Measurements from ENCODE around the gene MUTYH. TPM values are rescaled to one million over a fixed set of nuclear protein-coding genes. Genes with fewer than 3 reads are reported as not detected.

The MUTYH gene
- total and polyA plus RNA-seq, 2 of the 8 experiments (the other 6 are each of a cell fraction or from before 2014, with no cell fraction given): 51.9 to 65.7 TPM

DNA sequence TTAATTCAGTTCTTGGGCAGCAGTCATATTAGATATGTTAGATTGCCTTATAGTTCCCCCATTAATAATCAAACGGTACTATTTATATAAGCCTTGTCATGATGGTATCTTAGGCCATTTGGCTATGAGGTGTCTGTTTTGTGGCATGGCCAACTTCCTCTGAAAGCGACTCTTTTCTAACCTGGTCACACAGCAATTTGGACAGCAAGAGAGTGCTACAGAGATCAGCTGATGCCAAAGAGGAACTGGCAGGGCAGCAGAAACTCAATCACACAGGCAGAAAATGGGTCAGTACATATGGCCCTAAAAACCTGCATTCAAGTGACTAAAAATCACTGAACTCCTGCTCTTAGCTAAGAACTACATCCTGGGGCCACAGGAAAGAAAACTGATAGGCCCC, 13.4 kb upstream of the MUTYH start:
- no peak overlapping the region for H4K8ac ChIP-seq (ENCODE audit: extremely low read depth, insufficient read depth, low read length)
- no peak overlapping the region for H4K91ac ChIP-seq (replicated peaks; ENCODE audit: insufficient read length, low read length)
- no peak overlapping the region for H2BK12ac ChIP-seq (ENCODE audit: low read depth, low read length)
- H2AK5ac ChIP-seq (ENCODE audit: low read depth, low read length): no peak overlapping the region
- H3K9me3 ChIP-seq (ENCODE audit: insufficient read depth in 2 of 2, low read depth in 1 of 2, low read length in 1 of 2): no peaks in the 10 kb centered on the region
- no peak overlapping the region for H3K4ac ChIP-seq (replicated peaks; ENCODE audit: insufficient read length, low read depth, low read length)
- H3K36me3 ChIP-seq (ENCODE audit: control insufficient read depth in 2 of 4, insufficient read depth in 4 of 4, low read length in 3 of 4): no peaks in the 10 kb centered on the region
- WGBS, 2 experiments (ENCODE audit: extremely low coverage in 1 of 2, insufficient coverage in 1 of 2, insufficient read length in 1 of 2, insufficient replicate concordance in 2 of 2, low coverage in 1 of 2, low lambda C conversion rate in 2 of 2, missing lambda C conversion rate in 1 of 2): 88% methylated on average over 2 of the region's 2 CpGs; no CpG with 5 or more reads in 1 of the 2 experiments
- no peak overlapping the region for H2BK5ac ChIP-seq (ENCODE audit: low read depth, low read length)
- FAIRE-seq (no peak), DNase-seq (ENCODE audit: low read depth in 1 of 2, low spot score in 2 of 2) (no peak)
- POLR2A ChIA-PET (ENCODE audit: partially characterized antibody): interaction anchor here (1.3 to 21.4 kb wide), 3 partner anchors 10 to 49 kb away, joined by 3 to 472 read pairs (median 162); partner anchors contain the start of genes HPDL, MUTYH and TOE1
- H4K20me1 ChIP-seq (replicated peaks in 1 of 2; ENCODE audit: control insufficient read depth in 1 of 2, insufficient read depth in 2 of 2, low read length in 2 of 2): peaks cover 0 to 2% of the 10 kb centered on the region in 2 experiments
- no peak overlapping the region for H3K4me3 ChIP-seq (ENCODE audit: extremely low read depth in 1 of 4, insufficient read depth in 2 of 4, low read depth in 3 of 4, low read length in 4 of 4)
- no peak overlapping the region for H2AFZ ChIP-seq (ENCODE audit: low read length)
- no peak overlapping the region for H3K56ac ChIP-seq (replicated peaks; ENCODE audit: insufficient read length, low read depth, low read length)
- no peaks in the 10 kb centered on the region; the same call in 1 of the 2 replicates for H3K79me1 ChIP-seq (ENCODE audit: low read depth, low read length)
- H3K27me3 ChIP-seq (replicated peaks in 1 of 4; ENCODE audit: control insufficient read depth in 3 of 4, extremely low read depth in 1 of 4, insufficient read depth in 3 of 4, low read length in 3 of 4): no peaks in the 10 kb centered on the region
- H3K79me2 ChIP-seq (ENCODE audit: control insufficient read depth in 1 of 2, insufficient read depth in 2 of 2, low read length in 2 of 2): no peaks in the 10 kb centered on the region
- H3K4me2 ChIP-seq (ENCODE audit: insufficient read depth in 1 of 2, low read depth in 2 of 2, low read length in 2 of 2): no peak overlapping the region
- H3K23ac ChIP-seq (ENCODE audit: insufficient read length): no peak overlapping the region
- H3K18ac ChIP-seq (ENCODE audit: extremely low read depth, low read length): no peak overlapping the region
- H4K5ac ChIP-seq (ENCODE audit: insufficient read length, low read depth, low read length): no peak overlapping the region
- H3K23me2 ChIP-seq (ENCODE audit: low read depth, low read length): no peaks in the 10 kb centered on the region
- no peak overlapping the region for H2BK20ac ChIP-seq (ENCODE audit: low read length)
- H2BK120ac ChIP-seq (replicated peaks; ENCODE audit: low read depth, low read length): no peak overlapping the region
- CTCF ChIA-PET (ENCODE audit: partially characterized antibody): interaction anchor here (0.6 to 10.3 kb wide), 4 partner anchors 8 to 140 kb away, joined by 3 to 139 read pairs (median 8); partner anchors contain the start of genes MUTYH and TOE1
- no peaks in the 10 kb centered on the region for H3K4me1 ChIP-seq (replicated peaks in 1 of 4; ENCODE audit: control insufficient read depth in 3 of 4, insufficient read depth in 4 of 4, low read length in 3 of 4)
- no peak overlapping the region for H3K27ac ChIP-seq (ENCODE audit: low read depth, low read length)
- TF ChIP-seq EZH2 (IDR thresholded peaks at IDR 0.05; ENCODE audit: low read depth, low read length, severe bottlenecking): no peak
- no peak overlapping the region for H3K14ac ChIP-seq (ENCODE audit: insufficient read length)
- H2BK15ac ChIP-seq (ENCODE audit: low read length): no peak overlapping the region
- no peak overlapping the region for H3K9ac ChIP-seq (replicated peaks in 1 of 4; ENCODE audit: extremely low read depth in 1 of 4, low read depth in 3 of 4, low read length in 3 of 4)
